Stimulated activated naive CD8-positive, alpha-beta T cell treated with anti-CD3 and anti-CD28 coated beads, Interleukin-15, Interleukin-2, amounts not matched to agents 100 ng/mL and 50 ng/mL, for 24 hours (primary cell): ENCODE data around the gene ANGPTL8.
A peak's percentile ranks its signal among the peaks of the same experiment; 100 is the strongest.

Experiments used
- H3K27ac Mint-ChIP-seq: one replicate; pipeline ENCODE4 v1.8.0; 2021; ENCODE audit warnings: mild to moderate bottlenecking, mixed read lengths
- H3K27me3 Mint-ChIP-seq: one replicate; pipeline ENCODE4 v1.8.0; 2021; ENCODE audit warnings: mixed read lengths
- H3K36me3 Mint-ChIP-seq: one replicate; pipeline ENCODE4 v1.8.0; 2021; ENCODE audit warnings: low read depth, mixed read lengths
- H3K4me1 Mint-ChIP-seq: one replicate; pipeline ENCODE4 v1.8.0; 2021; ENCODE audit warnings: low read depth, mixed read lengths
- H3K4me3 Mint-ChIP-seq: one replicate; pipeline ENCODE4 v1.8.0; 2021; ENCODE audit warnings: mild to moderate bottlenecking, mixed read lengths
- H3K9me3 Mint-ChIP-seq: one replicate; pipeline ENCODE4 v1.8.0; 2021; ENCODE audit warnings: mixed read lengths

ANGPTL8 gene, protein sequence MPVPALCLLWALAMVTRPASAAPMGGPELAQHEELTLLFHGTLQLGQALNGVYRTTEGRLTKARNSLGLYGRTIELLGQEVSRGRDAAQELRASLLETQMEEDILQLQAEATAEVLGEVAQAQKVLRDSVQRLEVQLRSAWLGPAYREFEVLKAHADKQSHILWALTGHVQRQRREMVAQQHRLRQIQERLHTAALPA

DNA sequence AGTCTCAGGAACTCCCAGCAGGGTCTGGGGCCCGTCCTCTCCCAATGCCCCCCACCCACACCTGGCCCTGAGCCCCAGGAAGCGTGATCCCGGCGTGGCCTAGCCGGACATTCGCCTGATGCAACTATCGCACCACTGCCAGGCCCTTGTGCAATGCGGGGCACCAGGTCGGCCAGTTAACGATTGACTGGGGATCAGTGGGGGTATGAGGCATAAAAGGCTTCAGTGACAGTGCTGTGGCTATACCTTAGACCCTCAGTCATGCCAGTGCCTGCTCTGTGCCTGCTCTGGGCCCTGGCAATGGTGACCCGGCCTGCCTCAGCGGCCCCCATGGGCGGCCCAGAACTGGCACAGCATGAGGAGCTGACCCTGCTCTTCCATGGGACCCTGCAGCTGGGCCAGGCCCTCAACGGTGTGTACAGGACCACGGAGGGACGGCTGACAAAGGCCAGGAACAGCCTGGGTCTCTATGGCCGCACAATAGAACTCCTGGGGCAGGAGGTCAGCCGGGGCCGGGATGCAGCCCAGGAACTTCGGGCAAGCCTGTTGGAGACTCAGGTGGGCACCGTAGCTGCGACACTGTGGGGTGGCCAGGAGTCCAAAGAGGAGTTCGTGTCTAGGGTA is at the start of gene ANGPTL8:
Gene ANGPTL8, plus strand, starts transcription at position 243 of the 624 bp plus-strand sequence. Its CDS starts 19 bp downstream, at position 262.
- Mint-ChIP-seq H3K9me3 (peaks cover 5% of the 10 kb centered on the region), H3K27ac (no peak within 1 kb of the TSS), H3K4me1 (no peaks in the 10 kb centered on the region), H3K36me3 (no peaks in the 10 kb centered on the region), H3K4me3 (no peak within 1 kb of the TSS), H3K27me3 (no peaks in the 10 kb centered on the region)

DNA sequence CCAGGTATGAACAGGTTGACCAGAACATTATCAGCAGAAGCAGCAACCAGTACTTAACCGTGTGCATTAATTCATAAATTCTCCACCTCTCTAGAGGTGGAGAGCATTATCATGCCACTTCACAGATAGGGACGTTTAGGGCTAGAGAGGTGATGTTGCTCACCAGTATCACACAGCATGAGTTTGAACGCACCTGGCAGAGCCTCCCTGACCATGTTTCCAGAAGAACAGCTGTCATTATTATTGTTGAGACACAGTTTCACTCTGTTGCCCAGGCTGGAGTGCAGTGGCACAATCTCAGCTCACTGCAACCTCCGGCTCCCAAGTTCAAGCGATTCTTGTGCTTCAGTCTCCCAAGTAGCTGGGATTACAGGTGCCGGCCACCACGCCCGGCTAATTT is 48.9 kb upstream of the ANGPTL8 start:
- no peaks in the 10 kb centered on the region for H3K4me1 Mint-ChIP-seq
- H3K27ac Mint-ChIP-seq: no peak overlapping the region
- H3K27me3 Mint-ChIP-seq: peaks cover 2% of the 10 kb centered on the region
- no peaks in the 10 kb centered on the region for H3K9me3 Mint-ChIP-seq
- no peak overlapping the region for H3K4me3 Mint-ChIP-seq
- no peaks in the 10 kb centered on the region for H3K36me3 Mint-ChIP-seq

DNA sequence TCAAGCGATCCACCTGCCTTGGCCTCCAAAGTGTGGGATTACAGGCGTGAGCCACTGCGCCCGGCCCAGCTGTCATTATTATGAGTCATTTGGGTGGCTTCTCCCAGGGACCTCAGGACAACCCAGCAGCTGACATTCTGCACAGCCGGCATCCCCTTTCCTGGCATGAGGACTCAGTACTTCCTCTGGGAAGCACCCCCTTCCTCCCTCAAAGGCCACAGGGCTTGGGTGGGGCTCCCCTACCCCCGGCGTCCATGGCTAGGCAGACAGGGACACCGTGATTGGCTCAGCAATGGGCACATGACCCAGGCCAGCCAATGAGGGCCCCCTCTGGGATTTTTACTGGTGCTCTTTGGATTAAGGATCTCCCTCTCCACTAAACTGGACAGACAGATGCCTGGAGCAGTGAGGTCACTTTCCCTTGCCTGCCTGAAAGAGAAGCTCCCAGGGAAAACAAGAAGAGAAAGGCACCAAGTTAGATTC is 48.1 kb upstream of the ANGPTL8 start:
- Mint-ChIP-seq H3K4me3 (no peak overlapping the region), H3K27ac (no peak overlapping the region), H3K27me3 (peaks cover 8% of the 10 kb centered on the region), H3K4me1 (no peaks in the 10 kb centered on the region), H3K9me3 (no peaks in the 10 kb centered on the region), H3K36me3 (no peaks in the 10 kb centered on the region)

- Mint-ChIP-seq H3K27ac (no peak overlapping the region), H3K27me3 (peaks cover 11% of the 10 kb centered on the region), H3K4me1 (peaks cover 3% of the 10 kb centered on the region), H3K36me3 (no peaks in the 10 kb centered on the region), H3K9me3 (no peaks in the 10 kb centered on the region), H3K4me3 (no peak overlapping the region)
These were observed 47.5 kb upstream of the ANGPTL8 start for GRCh38 chr19:11191934-11192333.

GRCh38 chr19:11192957-11193939 is 46.2 kb upstream of the ANGPTL8 start:
- H3K9me3 Mint-ChIP-seq: no peaks in the 10 kb centered on the region
- H3K4me3 Mint-ChIP-seq: no peak overlapping the region
- no peak overlapping the region for H3K27ac Mint-ChIP-seq
- H3K27me3 Mint-ChIP-seq: peaks cover 11% of the 10 kb centered on the region
- H3K4me1 Mint-ChIP-seq: peaks cover 3% of the 10 kb centered on the region
- H3K36me3 Mint-ChIP-seq: no peaks in the 10 kb centered on the region

DNA sequence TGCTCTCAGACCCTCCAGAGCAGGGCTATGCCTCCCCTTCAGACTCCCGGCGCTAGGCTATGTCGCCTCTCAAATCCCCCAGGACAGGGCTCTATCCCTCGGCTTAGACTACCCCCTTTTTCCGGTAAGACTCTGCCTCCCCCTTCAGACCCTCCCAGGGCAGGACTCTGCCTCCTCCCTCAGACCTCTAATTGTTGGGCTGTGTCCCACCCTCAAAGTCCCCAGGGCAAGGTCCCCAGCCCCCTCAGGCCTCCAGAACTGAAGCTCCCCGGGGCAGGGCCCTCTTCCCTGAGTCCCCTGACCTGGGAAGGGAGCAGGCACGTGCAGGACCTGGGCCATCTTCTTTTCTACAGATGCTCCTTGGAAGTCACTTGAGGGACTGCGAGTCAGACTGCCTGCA is 45.2 kb upstream of the ANGPTL8 start:
- H3K27ac Mint-ChIP-seq: no peak overlapping the region
- peaks cover 11% of the 10 kb centered on the region for H3K27me3 Mint-ChIP-seq
- H3K4me1 Mint-ChIP-seq: peaks cover 3% of the 10 kb centered on the region
- H3K4me3 Mint-ChIP-seq: no peak overlapping the region
- no peaks in the 10 kb centered on the region for H3K9me3 Mint-ChIP-seq
- H3K36me3 Mint-ChIP-seq: no peaks in the 10 kb centered on the region

DNA sequence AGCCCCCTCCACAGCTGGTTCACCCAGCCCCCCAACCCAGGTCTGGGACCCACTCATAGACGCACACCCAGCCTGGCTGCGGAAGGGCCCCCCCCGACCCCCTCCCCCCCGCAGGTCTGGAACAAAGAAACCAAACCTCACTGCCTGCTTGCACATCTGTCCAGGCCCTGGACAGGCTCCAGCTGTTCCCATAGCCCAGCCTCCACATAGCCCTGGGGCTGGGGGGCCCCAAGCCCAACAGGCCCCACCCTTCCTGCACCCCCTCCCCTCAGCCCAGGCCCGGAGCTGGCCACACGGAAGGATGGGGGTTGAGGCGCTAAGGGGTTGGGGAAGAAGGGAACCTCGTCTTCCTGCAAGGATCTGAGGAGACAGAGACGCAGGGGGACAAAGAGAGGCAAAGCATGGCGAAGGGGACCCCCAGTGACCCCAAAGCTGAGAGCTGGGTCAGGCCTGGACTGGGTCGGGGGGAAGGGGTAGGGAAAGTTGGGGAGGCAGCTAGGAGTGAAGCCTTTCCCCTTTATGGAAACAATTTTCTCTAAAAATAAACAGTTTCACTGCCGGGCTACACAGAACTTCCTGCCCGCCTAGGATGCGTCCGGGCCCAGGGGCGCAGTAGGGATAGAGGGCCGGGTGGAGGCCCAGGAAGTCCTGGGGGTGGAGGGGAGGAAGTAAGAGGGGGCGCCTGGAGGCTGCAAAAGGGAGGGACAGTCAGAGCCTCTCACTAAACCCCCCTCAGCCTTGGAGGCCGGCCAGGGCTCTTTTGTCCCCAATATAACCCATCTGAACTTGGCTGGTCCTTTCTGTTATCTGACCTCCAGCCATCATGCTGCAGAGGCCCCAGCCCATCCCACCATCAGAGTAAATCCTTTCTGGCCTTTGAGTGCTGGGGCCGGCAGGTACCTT is 44.5 kb upstream of the ANGPTL8 start:
- no peak overlapping the region for H3K4me3 Mint-ChIP-seq
- H3K27me3 Mint-ChIP-seq: peaks cover 15% of the 10 kb centered on the region
- H3K27ac Mint-ChIP-seq: no peak overlapping the region
- peaks cover 3% of the 10 kb centered on the region for H3K4me1 Mint-ChIP-seq
- H3K9me3 Mint-ChIP-seq: no peaks in the 10 kb centered on the region
- no peaks in the 10 kb centered on the region for H3K36me3 Mint-ChIP-seq

DNA sequence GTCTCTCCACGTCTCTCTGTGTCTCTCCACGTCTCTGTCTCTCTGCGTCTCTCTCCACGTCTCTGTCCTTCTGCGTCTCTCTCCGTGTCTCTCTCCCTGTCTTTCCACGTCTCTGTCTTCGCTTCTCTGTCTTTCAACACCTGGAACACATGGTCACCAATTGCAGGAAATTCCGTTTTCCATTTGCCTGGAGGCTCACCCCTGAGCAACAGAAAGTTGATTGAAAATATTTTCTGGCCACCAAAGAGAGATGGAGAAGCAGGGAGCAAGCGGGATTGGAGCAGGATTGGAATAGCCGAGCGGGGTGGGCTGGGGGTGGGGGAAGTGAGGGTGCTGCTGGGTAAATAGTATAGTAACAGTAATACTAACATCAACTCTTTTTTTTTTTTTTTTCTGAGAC is 43.7 kb upstream of the ANGPTL8 start:
- Mint-ChIP-seq H3K36me3 (no peaks in the 10 kb centered on the region), H3K27ac (no peak overlapping the region), H3K9me3 (no peaks in the 10 kb centered on the region), H3K27me3 (peaks cover 15% of the 10 kb centered on the region), H3K4me3 (no peak overlapping the region), H3K4me1 (peaks cover 3% of the 10 kb centered on the region)

- Mint-ChIP-seq H3K27me3 (peaks cover 15% of the 10 kb centered on the region), H3K9me3 (no peaks in the 10 kb centered on the region), H3K4me1 (peaks cover 3% of the 10 kb centered on the region), H3K36me3 (no peaks in the 10 kb centered on the region), H3K27ac (no peak overlapping the region), H3K4me3 (peak overlapping the region; percentile 54)
These were observed 42.8 kb upstream of the ANGPTL8 start for GRCh38 chr19:11196406-11197287.

GRCh38 chr19:11197291-11198174 is 41.9 kb upstream of the ANGPTL8 start, which contains the start of gene KANK2:
TSS of gene KANK2 (minus strand) at chr19:11197545. CDS start at chr19:11194511, 3,034 bp downstream.
- Mint-ChIP-seq H3K27ac (no peak within 1 kb of the TSS), H3K27me3 (peaks cover 15% of the 10 kb centered on the region), H3K4me1 (peaks cover 3% of the 10 kb centered on the region), H3K36me3 (no peaks in the 10 kb centered on the region), H3K9me3 (no peaks in the 10 kb centered on the region), H3K4me3 (peak within 1 kb of the TSS; percentile 73)

GRCh38 chr19:11198175-11198534 is 41.3 kb upstream of the ANGPTL8 start:
- H3K27ac Mint-ChIP-seq: no peak overlapping the region
- H3K36me3 Mint-ChIP-seq: no peaks in the 10 kb centered on the region

DNA sequence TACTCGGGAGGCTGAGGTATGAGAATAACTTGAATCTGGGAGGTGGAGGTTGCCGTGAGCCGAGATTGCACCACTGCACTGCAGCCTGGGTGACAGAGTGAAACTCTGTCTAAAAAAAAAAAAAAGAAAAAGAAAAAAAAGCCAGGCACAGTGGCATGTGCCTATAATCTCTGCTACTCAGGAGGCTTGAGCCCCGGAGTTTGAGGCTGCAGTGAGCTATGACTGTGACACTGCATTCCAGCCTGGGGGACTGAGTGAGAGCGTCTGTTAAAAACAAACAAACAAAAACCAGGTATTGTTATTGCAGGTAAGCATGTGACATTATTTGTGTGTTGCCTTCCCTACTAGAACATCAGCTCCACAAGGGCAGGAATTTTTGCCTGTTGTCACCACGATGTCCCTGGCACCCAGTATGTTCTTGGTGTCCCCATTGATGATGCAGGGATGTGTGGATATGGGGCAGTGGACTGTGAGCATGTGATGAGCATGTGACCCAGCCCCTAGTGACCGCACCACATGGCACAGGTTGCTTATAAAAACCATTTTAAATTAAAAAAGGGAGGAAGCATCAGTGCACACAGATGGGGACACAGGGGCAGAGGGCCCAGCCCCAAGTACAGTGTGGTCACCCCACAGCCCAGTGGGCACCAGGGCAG is 40.5 kb upstream of the ANGPTL8 start:
- Mint-ChIP-seq H3K36me3 (no peaks in the 10 kb centered on the region), H3K9me3 (no peaks in the 10 kb centered on the region), H3K4me3 (no peak overlapping the region), H3K27me3 (peaks cover 15% of the 10 kb centered on the region), H3K27ac (no peak overlapping the region), H3K4me1 (peaks cover 3% of the 10 kb centered on the region)

More at GRCh38 chr19:11198175-11198534, 41.3 kb upstream of the ANGPTL8 start:
- H3K9me3 Mint-ChIP-seq: no peaks in the 10 kb centered on the region
- peaks cover 3% of the 10 kb centered on the region for H3K4me1 Mint-ChIP-seq
- H3K27me3 Mint-ChIP-seq: peaks cover 15% of the 10 kb centered on the region
- H3K4me3 Mint-ChIP-seq: peak overlapping the region; percentile 73
